NCI-H2196 treated with DMSO at 0.1 percent for 48 hours (cell line): ENCODE results near the gene JMJD8.

ENCODE experiments used
- DNase-seq: peaks from one replicate; lab custom pipeline; 2025; ENCODE audit not compliant: unreplicated experiment; lab: John Stamatoyannopoulos, UW

JMJD8 gene

GRCh38 chr16:684071-684794 lies at the start of gene JMJD8:
Gene JMJD8, minus strand, starts transcription at chr16:684334. Its CDS starts 15 bp downstream, at chr16:684319.
- DNase-seq: peak; percentile 95

- no peak for DNase-seq
These were observed 49.5 kb upstream of the JMJD8 start for GRCh38 chr16:733382-734207.

- no peak for DNase-seq
These were observed 48.8 kb upstream of the JMJD8 start for GRCh38 chr16:732936-733335.

GRCh38 chr16:732332-732731 lies 48.2 kb upstream of the JMJD8 start:
- DNase-seq: no peak

- DNase-seq: no peak
These were observed 46.8 kb upstream of the JMJD8 start for GRCh38 chr16:730666-731509.

- DNase-seq: no peak
These were observed 45.9 kb upstream of the JMJD8 start for GRCh38 chr16:729768-730665.

GRCh38 chr16:728890-729744 lies 45.0 kb upstream of the JMJD8 start:
- DNase-seq: no peak

GRCh38 chr16:728131-728889 lies 44.2 kb upstream of the JMJD8 start:
- peak; percentile 77 for DNase-seq

GRCh38 chr16:727291-727977 lies 43.3 kb upstream of the JMJD8 start:
- DNase-seq: no peak

GRCh38 chr16:726438-727290 lies 42.5 kb upstream of the JMJD8 start, which contains the start of the genes CCDC78 and HAGHL:
Gene CCDC78, minus strand, starts transcription at chr16:726443. Its CDS starts 76 bp downstream, at chr16:726367.
Gene HAGHL, plus strand, starts transcription at chr16:727106. Its CDS starts 404 bp downstream, at chr16:727510.
- DNase-seq: no peak

- no peak for DNase-seq
These were observed 42.0 kb upstream of the JMJD8 start for GRCh38 chr16:726188-726437.

- no peak for DNase-seq
These were observed 41.5 kb upstream of the JMJD8 start for GRCh38 chr16:725463-726187.

- no peak for DNase-seq
These were observed 40.9 kb upstream of the JMJD8 start for GRCh38 chr16:725041-725376.

- DNase-seq: no peak
These were observed 40.3 kb upstream of the JMJD8 start for GRCh38 chr16:724188-725040.

- DNase-seq: no peak
These were observed 39.6 kb upstream of the JMJD8 start for GRCh38 chr16:723695-724094.
